HG03565 (cell line): ENCODE data around the gene SLC39A10.

Experiments
- ATAC-seq: cut with Tn5 transposase; IDR thresholded peaks from one replicate; pipeline ENCODE4 v1.9.1; 2021; ENCODE audit warnings: mild to moderate bottlenecking, moderate library complexity; ENCODE audit not compliant: unreplicated experiment

The SLC39A10 gene

GRCh38 chr2:195711478-195711877 is 54.5 kb downstream of the SLC39A10 start:
- ATAC-seq, result no peak

- no peak for ATAC-seq
Observed at GRCh38 chr2:195716466-195716865, 59.4 kb downstream of the SLC39A10 start.

- no peak for ATAC-seq
Observed at GRCh38 chr2:195721042-195721441, 64.0 kb downstream of the SLC39A10 start.

- ATAC-seq, result no peak
Observed at GRCh38 chr2:195722075-195722474, 65.0 kb downstream of the SLC39A10 start.

GRCh38 chr2:195727106-195727505 is 70.1 kb downstream of the SLC39A10 start:
- ATAC-seq, result no peak

GRCh38 chr2:195730912-195731311 is 73.9 kb downstream of the SLC39A10 start:
- ATAC-seq, result no peak

- ATAC-seq, result no peak
Observed at GRCh38 chr2:195732574-195732973, 75.5 kb downstream of the SLC39A10 start.

GRCh38 chr2:195733831-195734230 is 76.8 kb downstream of the SLC39A10 start:
- ATAC-seq, result no peak

- no peak for ATAC-seq
Observed at GRCh38 chr2:195734395-195734794, 77.4 kb downstream of the SLC39A10 start.

- no peak for ATAC-seq
Observed at GRCh38 chr2:195734931-195735330, 77.9 kb downstream of the SLC39A10 start.

- no peak for ATAC-seq
Observed at GRCh38 chr2:195735347-195735746, 78.3 kb downstream of the SLC39A10 start.

- ATAC-seq, result no peak
Observed at GRCh38 chr2:195737511-195738325, 80.7 kb downstream of the SLC39A10 start.

GRCh38 chr2:195741191-195741590 is 84.2 kb downstream of the SLC39A10 start:
- no peak for ATAC-seq

GRCh38 chr2:195756218-195756942 is 99.4 kb downstream of the SLC39A10 start:
- no peak for ATAC-seq

GRCh38 chr2:195758846-195759245 is 101.8 kb downstream of the SLC39A10 start:
- ATAC-seq, result no peak

- no peak for ATAC-seq
Observed at GRCh38 chr2:195759877-195760276, 102.9 kb downstream of the SLC39A10 start.

- no peak for ATAC-seq
Observed at GRCh38 chr2:195763866-195764265, 106.8 kb downstream of the SLC39A10 start.

GRCh38 chr2:195766691-195767090 is 109.7 kb downstream of the SLC39A10 start:
- ATAC-seq, result no peak

GRCh38 chr2:195768431-195768830 is 111.4 kb downstream of the SLC39A10 start:
- no peak for ATAC-seq

- no peak for ATAC-seq
Observed at GRCh38 chr2:195769975-195770374, 112.9 kb downstream of the SLC39A10 start.

GRCh38 chr2:195779491-195779890 is 122.5 kb downstream of the SLC39A10 start:
- ATAC-seq, result no peak

- ATAC-seq, result no peak
Observed at GRCh38 chr2:195782156-195782555, 125.1 kb downstream of the SLC39A10 start.
